Melanocyte of skin (primary cell): Measurements from ENCODE around the gene SIGLEC11. TPM values are rescaled to one million over a fixed set of nuclear protein-coding genes. Genes with fewer than 3 reads are reported as not detected.

Experiments
- total RNA-seq, 2 donors: library from RNA; depleted of rRNA; stranded (reverse); fragments of >200 nt; gene quantifications; 2 replicates each; pipeline ENCODE4 v1.2.3, GENCODE V29; 2012

The SIGLEC11 gene, protein sequence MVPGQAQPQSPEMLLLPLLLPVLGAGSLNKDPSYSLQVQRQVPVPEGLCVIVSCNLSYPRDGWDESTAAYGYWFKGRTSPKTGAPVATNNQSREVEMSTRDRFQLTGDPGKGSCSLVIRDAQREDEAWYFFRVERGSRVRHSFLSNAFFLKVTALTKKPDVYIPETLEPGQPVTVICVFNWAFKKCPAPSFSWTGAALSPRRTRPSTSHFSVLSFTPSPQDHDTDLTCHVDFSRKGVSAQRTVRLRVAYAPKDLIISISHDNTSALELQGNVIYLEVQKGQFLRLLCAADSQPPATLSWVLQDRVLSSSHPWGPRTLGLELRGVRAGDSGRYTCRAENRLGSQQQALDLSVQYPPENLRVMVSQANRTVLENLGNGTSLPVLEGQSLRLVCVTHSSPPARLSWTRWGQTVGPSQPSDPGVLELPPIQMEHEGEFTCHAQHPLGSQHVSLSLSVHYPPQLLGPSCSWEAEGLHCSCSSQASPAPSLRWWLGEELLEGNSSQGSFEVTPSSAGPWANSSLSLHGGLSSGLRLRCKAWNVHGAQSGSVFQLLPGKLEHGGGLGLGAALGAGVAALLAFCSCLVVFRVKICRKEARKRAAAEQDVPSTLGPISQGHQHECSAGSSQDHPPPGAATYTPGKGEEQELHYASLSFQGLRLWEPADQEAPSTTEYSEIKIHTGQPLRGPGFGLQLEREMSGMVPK
- not detected for total RNA-seq

DNA sequence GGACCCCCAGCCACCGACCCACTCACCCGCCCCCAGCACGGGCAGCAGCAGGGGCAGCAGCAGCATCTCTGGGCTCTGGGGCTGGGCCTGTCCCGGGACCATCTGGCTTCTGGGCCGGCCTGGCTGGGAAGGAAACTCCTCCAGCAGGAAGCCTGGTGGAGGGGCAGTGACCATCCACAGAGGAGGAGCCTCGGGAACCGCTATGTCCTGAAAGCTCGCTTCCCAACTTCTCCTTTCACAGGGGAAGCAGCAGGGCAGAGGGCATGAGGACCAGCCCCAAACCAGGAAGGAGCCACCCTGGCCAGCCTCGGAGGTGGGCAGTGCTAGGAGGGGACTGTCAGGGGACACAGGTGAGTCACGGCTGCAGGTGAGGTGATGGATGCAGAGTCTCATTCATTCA, at the start of gene SIGLEC11:
TSS of gene SIGLEC11 (minus strand) at position 193 of the 400 bp plus-strand sequence. CDS start at position 102, 91 bp downstream.

GRCh38 chr19:49929121-49929610, 31.8 kb downstream of the SIGLEC11 start, which contains the start of the genes ATF5 and NUP62:
Gene ATF5 (plus strand): TSS chr19:49929205. CDS start chr19:49930851, 1,646 bp downstream.
Gene NUP62 (minus strand): TSS chr19:49929504. CDS start chr19:49909807, 19,697 bp downstream.

Other genes with a start within 250 kb of the SIGLEC11 start
- not detected for gene TSKS, start 197.9 kb downstream of the SIGLEC11 start, total RNA-seq
- gene AP2A1, start 194.2 kb downstream of the SIGLEC11 start, total RNA-seq = 10 to 100 TPM; 65.7 to 71.6 TPM
- 10 to 100 TPM; 21.7 to 28.3 TPM for gene FUZ, start 147.9 kb downstream of the SIGLEC11 start, total RNA-seq
- 10 to 100 TPM; 16.9 to 19.0 TPM for gene MED25, start 142.9 kb downstream of the SIGLEC11 start, total RNA-seq
- 10 to 100 TPM; 37.3 to 44.0 TPM for gene PTOV1, start 110.0 kb downstream of the SIGLEC11 start, total RNA-seq
- 10 to 100 TPM; 44.3 to 45.1 TPM for gene PNKP, start 93.6 kb downstream of the SIGLEC11 start, total RNA-seq
- 1 to 10 TPM; 8.3 to 10.0 TPM for gene AKT1S1, start 83.8 kb downstream of the SIGLEC11 start, total RNA-seq
- gene TBC1D17, start 83.5 kb downstream of the SIGLEC11 start, total RNA-seq = 10 to 100 TPM; 11.0 to 18.6 TPM
- gene IL4I1, start 64.3 kb downstream of the SIGLEC11 start, total RNA-seq = under 1 TPM; under 0.01 to 1.00 TPM
- 1 to 10 TPM; 6.7 to 8.6 TPM for gene ATF5, start 32.0 kb downstream of the SIGLEC11 start, total RNA-seq
- 10 to 100 TPM; 37.5 to 65.3 TPM for gene NUP62, start 31.7 kb downstream of the SIGLEC11 start, total RNA-seq
- 10 to 100 TPM; 29.3 to 37.5 TPM for gene VRK3, start 64.2 kb upstream of the SIGLEC11 start, total RNA-seq
- 1 to 10 TPM; 5.5 to 8.7 TPM for gene ZNF473, start 64.8 kb upstream of the SIGLEC11 start, total RNA-seq
- gene IZUMO2, start 202.1 kb upstream of the SIGLEC11 start, total RNA-seq = not detected
- 1 to 10 TPM in 1 of 2 donors, under 1 TPM in 1; 1.00 to 5.5 TPM for gene MYH14, start 242.4 kb upstream of the SIGLEC11 start, total RNA-seq